Central memory CD8-positive, alpha-beta T cell (primary cell): Measurements from ENCODE around the gene DNAH3.

ENCODE experiments used
- ATAC-seq: fragments of 150-1000 bp; cut with Tn5 transposase; replicated peaks from 2 replicates; pipeline ENCODE4 v1.10.0; 2022; ENCODE audit warnings: mild to moderate bottlenecking, moderate FRiP score, moderate number of reproducible peaks; ENCODE audit not compliant: poor library complexity, severe bottlenecking; ENCODE audit errors: extremely low read depth
- DNase-seq, 2 donors: peaks; one replicate each; pipeline ENCODE4 v3.0.0; 2021; ENCODE audit warnings: low spot score in 2 of 2
- H3K27ac Mint-ChIP-seq: one replicate; pipeline ENCODE4 v1.8.0; 2022; ENCODE audit warnings: low read depth, mild to moderate bottlenecking, moderate library complexity, mixed read lengths
- H3K27me3 Mint-ChIP-seq: one replicate; pipeline ENCODE4 v1.8.0; 2022; ENCODE audit warnings: mixed read lengths
- H3K36me3 Mint-ChIP-seq: one replicate; pipeline ENCODE4 v1.8.0; 2022; ENCODE audit warnings: mild to moderate bottlenecking, moderate library complexity, mixed read lengths; ENCODE audit not compliant: insufficient read depth
- H3K4me1 Mint-ChIP-seq: one replicate; pipeline ENCODE4 v1.8.0; 2022; ENCODE audit warnings: mixed read lengths
- H3K4me3 Mint-ChIP-seq: one replicate; pipeline ENCODE4 v1.8.0; 2022; ENCODE audit warnings: mild to moderate bottlenecking, moderate library complexity, mixed read lengths
- H3K9me3 Mint-ChIP-seq: one replicate; pipeline ENCODE4 v1.8.0; 2022; ENCODE audit warnings: mixed read lengths

Gene DNAH3

DNA sequence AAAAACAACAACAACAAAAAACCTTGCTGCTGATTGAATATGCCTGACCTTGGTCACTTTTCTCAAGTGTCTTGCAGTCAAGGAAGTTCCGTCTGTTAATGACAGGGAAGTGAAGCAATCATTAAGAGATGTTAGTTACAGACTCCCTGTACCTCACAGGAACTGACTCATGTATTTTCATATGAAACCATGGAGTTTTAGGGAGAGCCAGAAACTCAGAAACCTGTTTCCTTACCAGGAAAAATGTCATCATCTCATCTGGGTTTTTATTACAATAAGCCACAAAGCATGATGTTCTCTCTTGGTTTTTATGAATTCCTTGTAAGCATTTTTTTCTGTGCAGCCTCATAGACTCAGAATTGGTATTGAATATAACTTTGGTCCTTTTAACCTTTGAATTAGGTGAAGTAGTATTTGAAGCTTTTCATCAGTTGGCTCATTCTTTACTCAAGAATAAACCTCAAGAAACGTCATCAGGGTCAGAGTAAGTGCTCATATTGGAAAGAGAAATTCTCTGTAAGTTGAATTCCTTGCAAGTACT lies 239.8 kb downstream of the DNAH3 start:
- peaks cover 2% of the 10 kb centered on the region for H3K36me3 Mint-ChIP-seq
- peaks cover 16% of the 10 kb centered on the region for H3K4me1 Mint-ChIP-seq
- ATAC-seq, result no peak
- no peak overlapping the region for H3K4me3 Mint-ChIP-seq
- no peak for DNase-seq
- no peaks in the 10 kb centered on the region for H3K9me3 Mint-ChIP-seq
- H3K27me3 Mint-ChIP-seq, result no peaks in the 10 kb centered on the region
- H3K27ac Mint-ChIP-seq, result no peak overlapping the region

DNA sequence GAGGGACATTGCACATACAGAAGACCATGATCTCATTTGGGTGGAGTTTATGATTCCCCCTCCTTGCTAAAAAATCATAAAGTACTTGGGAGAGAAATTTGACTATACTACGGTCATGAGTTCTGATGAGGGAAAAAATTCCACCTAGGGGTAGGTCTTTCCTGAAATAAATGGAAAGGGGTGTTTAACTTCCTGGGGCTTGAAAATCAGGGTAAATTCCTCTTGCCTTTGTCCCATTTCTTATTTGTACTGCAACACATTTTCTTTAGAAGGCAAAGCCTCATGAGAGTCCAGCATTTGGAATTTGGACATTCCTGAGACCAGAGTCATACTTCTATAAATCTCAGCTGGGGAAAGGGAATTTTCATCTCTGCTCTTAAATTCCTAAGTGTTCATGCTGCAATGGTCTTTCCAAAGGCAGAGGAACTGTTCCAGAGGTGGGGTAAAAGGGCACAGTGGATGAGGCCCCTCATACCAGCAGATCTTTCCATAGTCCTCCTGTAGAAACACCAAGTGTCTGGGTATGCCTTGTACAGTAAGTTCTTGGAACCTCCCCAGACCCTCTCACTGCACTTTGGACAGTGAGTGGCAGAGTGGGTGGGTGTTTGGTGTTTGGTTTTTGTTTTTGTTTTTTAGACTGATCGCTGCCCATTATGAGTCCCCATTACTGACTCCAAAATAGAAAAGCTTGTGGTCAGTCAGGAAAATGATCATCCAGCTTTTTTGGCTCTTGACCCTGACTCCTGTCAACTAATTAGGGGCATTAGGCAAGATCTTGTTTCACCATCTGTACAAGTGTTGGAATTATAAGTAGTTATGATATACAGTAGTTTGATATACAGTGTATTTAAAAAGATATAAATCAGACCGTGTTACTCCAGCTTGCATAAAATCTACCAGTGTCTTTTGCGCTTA lies 244.0 kb downstream of the DNAH3 start:
- Mint-ChIP-seq H3K36me3 (peaks cover 2% of the 10 kb centered on the region), H3K27me3 (no peaks in the 10 kb centered on the region), H3K4me1 (peaks cover 48% of the 10 kb centered on the region)

DNA sequence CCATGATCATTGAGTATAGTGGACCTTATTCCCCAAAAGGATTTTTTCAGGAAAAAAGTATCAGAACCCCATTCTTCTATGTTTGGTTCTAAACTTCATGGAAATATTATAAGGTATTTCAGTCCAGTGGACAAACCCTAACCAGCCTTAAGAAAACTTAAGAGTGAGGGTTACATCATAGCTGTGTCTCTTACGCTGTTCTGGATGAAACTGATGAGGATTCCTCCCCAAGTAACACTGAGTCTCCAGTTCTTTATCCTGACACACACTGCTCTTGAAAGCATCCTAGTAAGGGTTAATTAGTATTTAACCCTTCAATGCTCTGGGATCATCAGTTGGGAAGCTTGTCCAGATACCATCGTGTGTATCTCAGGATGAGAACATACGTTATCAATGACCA lies 245.1 kb downstream of the DNAH3 start:
- H3K27ac Mint-ChIP-seq, result no peak overlapping the region
- ATAC-seq, result no peak
- H3K4me1 Mint-ChIP-seq, result peaks cover 53% of the 10 kb centered on the region
- no peaks in the 10 kb centered on the region for H3K9me3 Mint-ChIP-seq
- peaks cover 11% of the 10 kb centered on the region for H3K36me3 Mint-ChIP-seq
- H3K27me3 Mint-ChIP-seq, result no peaks in the 10 kb centered on the region
- DNase-seq, result no peak
- H3K4me3 Mint-ChIP-seq, result no peak overlapping the region

More for the DNA sequence above, 244.0 kb downstream of the DNAH3 start:
- Mint-ChIP-seq H3K27ac (peak overlapping the region; percentile 1), H3K4me3 (no peak overlapping the region), H3K9me3 (no peaks in the 10 kb centered on the region)
- DNase-seq, result no peak
- no peak for ATAC-seq

DNA sequence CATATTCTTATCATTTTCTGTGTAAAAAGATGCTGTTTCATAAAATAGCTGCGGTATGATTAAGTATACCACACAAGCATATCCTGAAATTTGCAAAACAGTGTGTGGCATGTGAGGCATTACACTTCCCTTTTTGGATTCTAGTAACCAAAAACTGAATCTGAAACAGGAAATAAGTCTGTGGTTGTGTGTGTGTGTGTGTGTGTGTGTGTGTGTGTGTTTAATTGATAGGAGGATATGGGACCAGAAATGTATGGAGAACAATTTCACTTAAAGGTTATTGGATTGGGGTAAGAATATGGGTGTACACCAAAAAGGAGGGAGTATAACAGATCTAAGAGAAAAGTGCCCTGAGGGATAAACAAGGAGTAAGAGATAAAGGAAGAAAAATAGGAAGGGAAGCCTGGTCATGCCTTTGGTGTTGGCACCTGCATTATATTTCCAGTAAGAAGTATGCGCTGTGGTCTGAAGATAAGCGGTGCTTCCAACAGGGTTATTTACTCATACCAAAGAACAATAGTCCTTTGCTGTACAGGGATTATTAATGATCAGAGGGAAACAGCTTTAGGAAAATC lies 246.1 kb downstream of the DNAH3 start:
- Mint-ChIP-seq H3K27ac (peak overlapping the region; percentile 54), H3K4me1 (peaks cover 62% of the 10 kb centered on the region), H3K27me3 (no peaks in the 10 kb centered on the region), H3K9me3 (no peaks in the 10 kb centered on the region), H3K4me3 (peak overlapping the region; percentile 4), H3K36me3 (peaks cover 21% of the 10 kb centered on the region)
- DNase-seq (no peak), ATAC-seq (no peak)

DNA sequence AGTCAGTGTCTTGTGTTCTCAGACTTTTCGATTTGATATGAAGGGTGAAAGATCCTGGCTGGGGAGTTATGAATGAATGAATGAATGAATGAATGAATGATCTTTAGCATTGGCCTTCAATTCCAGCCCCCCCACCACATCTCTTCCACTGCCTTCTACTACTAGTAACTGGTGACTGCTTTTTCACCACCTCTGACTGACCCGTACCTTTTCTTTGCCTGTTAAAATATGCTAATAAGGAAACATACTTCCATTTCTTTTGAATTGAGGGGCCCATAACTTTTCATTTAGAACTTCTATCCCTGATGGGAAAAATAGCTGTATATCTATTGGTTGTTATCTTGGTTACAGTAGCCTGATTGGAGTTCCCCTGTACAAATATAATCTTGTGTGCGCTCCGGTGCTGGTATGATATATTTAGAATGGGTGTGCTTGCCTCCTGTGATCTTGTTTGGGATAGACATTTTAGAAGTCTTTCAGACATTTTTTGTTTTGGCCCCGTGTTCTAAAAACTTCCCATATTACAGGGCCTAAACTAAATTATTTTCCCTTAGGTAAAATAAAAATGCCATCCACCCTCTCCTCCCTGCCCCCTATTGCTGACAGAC lies 246.6 kb downstream of the DNAH3 start:
- Mint-ChIP-seq H3K36me3 (peaks cover 22% of the 10 kb centered on the region), H3K4me1 (peaks cover 68% of the 10 kb centered on the region), H3K27me3 (no peaks in the 10 kb centered on the region), H3K9me3 (no peaks in the 10 kb centered on the region), H3K4me3 (peak overlapping the region; percentile 4), H3K27ac (peak overlapping the region; percentile 54)
- ATAC-seq, result no peak
- no peak for DNase-seq

DNA sequence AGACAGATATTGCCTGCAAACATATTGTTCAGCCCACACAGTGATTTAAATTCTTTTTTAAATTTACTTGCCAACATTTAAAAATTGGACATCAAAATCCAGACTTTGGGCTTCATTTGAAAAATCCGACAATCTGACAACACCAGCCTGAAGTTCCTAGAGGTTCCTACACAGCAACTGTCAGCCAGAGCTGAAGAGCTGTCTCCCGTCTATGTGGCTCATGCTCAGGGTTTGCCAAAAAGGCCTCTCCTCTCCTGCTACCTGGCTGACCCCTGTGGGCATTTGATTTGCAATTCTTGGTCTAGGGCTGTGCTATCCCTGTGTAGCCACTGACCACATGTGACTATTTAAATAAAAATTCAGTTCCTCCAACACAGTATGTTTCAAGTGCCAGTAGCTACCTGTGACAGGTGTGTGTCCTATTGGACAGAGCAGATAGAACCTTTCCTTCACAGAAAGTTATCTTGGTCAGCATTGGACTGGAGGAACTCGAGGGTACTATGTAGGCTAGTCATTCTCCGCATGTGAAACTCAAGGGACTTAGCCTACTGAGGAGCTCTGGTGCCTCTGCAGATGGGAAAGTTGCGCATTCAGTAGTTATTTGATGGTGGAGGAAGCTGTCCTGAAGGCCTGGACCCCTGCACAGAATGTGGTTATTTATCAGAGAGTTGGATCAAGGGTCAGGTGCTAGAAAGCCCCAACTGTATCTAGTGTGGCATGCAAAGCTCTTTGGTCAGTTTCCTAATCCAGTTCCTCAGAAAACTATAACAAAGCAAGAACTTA lies 247.3 kb downstream of the DNAH3 start:
- Mint-ChIP-seq H3K36me3 (peaks cover 25% of the 10 kb centered on the region), H3K4me3 (no peak overlapping the region), H3K27ac (peak overlapping the region; percentile 22), H3K4me1 (peaks cover 75% of the 10 kb centered on the region), H3K27me3 (no peaks in the 10 kb centered on the region), H3K9me3 (no peaks in the 10 kb centered on the region)
- no peak for ATAC-seq
- no peak for DNase-seq

DNA sequence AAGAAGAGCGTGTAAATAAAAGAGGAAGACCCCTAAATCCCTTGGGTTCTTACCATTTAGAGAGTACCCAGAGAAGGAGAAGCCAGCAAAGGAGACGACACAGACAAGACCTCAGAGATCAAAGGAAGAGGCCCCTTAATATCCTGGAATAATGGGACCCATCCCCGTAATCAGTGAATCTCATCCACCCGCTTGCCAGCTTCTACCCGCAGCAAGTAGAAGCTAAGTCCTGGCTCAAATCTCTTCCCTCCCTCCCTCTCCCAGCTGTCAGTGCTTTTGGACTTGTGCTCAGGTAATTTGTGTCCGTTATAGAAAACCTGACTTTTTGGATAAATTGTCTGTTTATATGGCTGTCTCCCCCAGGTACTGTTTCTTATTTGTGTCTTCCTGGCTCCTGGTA lies 248.2 kb downstream of the DNAH3 start:
- ATAC-seq (no peak), DNase-seq (no peak)
- no peaks in the 10 kb centered on the region for H3K9me3 Mint-ChIP-seq
- peaks cover 25% of the 10 kb centered on the region for H3K36me3 Mint-ChIP-seq
- H3K4me1 Mint-ChIP-seq, result peaks cover 76% of the 10 kb centered on the region
- no peaks in the 10 kb centered on the region for H3K27me3 Mint-ChIP-seq
- peak overlapping the region; percentile 91 for H3K4me3 Mint-ChIP-seq
- H3K27ac Mint-ChIP-seq, result peak overlapping the region; percentile 99

DNA sequence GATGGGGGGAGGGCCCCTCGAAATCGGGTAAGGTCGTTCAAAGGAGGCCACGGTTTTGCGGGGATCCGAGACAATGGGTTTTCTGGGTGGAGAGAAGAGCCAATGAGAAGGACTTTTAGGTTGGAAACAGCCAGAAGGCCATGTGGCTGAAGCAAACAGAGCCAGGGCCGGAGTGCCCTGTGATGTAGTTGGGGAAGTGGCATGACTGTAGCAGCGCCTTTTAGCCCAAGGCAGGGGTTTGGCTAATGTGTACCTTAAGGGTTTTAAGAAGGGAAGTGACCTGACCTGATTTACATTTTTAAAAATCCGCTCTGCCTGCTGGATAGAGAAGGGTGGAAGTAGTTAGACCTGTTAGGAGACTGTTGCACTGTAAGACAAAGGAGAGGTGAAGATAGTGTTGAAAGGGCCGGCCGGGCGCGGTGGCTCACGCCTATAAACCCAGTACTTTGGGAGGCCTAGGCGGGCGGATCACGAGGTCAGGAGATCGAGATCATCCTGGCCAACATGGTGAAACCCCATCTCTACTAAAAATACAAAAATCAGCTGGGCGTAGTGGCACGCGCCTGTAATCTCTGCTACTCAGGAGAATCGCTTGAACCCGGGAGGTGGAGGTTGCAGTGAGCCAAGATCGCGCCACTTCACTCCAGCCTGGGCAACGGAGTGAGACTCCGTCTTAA lies 249.1 kb downstream of the DNAH3 start:
- no peaks in the 10 kb centered on the region for H3K9me3 Mint-ChIP-seq
- no peaks in the 10 kb centered on the region for H3K27me3 Mint-ChIP-seq
- peaks cover 26% of the 10 kb centered on the region for H3K36me3 Mint-ChIP-seq
- peak overlapping the region; percentile 91 for H3K4me3 Mint-ChIP-seq
- H3K4me1 Mint-ChIP-seq, result peaks cover 75% of the 10 kb centered on the region
- DNase-seq (peak in 1 of 2 donors; percentile 10), ATAC-seq (no peak)
- peak overlapping the region; percentile 99 for H3K27ac Mint-ChIP-seq

DNA sequence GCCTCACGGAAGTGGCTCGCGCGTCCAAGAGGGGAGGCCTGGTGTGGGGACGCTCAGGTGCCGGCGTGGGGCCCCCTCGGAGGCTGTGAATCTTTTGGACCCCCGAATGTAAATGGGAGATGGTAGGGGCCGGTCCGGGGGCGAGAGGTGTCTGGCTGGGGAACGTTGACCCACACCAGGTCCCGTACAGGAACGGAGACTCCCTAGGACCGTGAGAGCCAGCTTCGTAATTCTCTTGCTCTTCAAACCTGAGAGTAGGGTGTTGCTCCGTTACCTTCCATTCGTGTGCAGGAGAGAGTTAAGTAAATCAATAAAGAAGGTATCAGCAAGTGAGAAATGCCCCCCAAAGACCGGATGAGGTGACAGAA lies 249.6 kb downstream of the DNAH3 start:
- Mint-ChIP-seq H3K9me3 (no peaks in the 10 kb centered on the region), H3K27me3 (no peaks in the 10 kb centered on the region), H3K27ac (peak overlapping the region; percentile 99), H3K4me3 (peak overlapping the region; percentile 91), H3K4me1 (peaks cover 73% of the 10 kb centered on the region), H3K36me3 (peaks cover 26% of the 10 kb centered on the region)
- ATAC-seq, result peak; percentile 1
- no peak for DNase-seq

DNA sequence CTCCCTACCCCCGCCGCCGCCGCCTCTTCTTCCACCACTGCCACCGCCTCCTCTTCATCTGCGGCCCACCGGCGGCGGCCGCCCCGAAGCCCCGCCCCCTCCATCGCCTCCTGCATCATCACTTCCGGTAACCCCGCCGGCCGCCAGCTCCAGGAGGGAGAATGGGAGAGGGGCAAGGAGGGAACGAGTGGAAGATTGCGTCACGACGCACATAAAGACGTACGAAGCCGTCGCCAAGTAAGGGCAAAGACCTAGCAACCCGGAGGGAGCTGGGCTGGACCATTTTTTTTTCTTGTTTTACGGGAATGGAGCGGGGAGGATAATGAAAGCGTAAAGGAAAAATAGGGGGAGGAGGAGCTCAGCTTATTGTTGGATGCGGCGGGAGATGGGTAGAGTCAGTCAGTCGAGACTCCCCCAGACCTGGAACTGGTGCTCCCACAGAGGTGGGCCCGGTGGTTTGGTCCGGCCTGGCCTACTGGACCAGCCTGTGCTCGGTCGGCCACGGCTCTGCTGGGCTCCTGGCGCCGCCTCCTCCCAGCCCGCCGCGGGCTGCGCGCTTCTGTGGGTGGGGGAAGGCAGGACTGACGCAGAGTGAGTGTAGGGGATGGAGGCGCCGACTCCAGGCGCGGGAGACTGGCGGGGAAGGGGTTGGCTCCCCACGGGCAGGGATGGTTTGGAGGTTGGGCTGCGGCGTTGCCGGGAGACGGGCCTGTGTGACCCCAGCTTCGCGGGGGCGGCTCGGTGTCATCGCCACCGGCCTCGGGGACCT lies 250.2 kb downstream of the DNAH3 start, which contains the start of the genes DCUN1D3 and LYRM1:
Gene DCUN1D3, minus strand, starts transcription at position 60 of the 769 bp plus-strand sequence. CDS start 37,820 bp downstream, outside the sequence.
Gene LYRM1, plus strand, starts transcription at position 473 of the 769 bp plus-strand sequence. CDS start 14,785 bp downstream, outside the sequence.
- DNase-seq, result peak; percentile 63 to 69
- peak; percentile 74 for ATAC-seq
- H3K4me3 Mint-ChIP-seq, result peak within 1 kb of the TSS; percentile 91
- H3K9me3 Mint-ChIP-seq, result no peaks in the 10 kb centered on the region
- H3K27me3 Mint-ChIP-seq, result no peaks in the 10 kb centered on the region
- H3K27ac Mint-ChIP-seq, result peak within 1 kb of the TSS; percentile 99
- peaks cover 69% of the 10 kb centered on the region for H3K4me1 Mint-ChIP-seq
- H3K36me3 Mint-ChIP-seq, result peaks cover 26% of the 10 kb centered on the region
